B cell (primary cell): ENCODE results near the gene GNAI2. TPM values are rescaled to one million over a fixed set of nuclear protein-coding genes. Genes with fewer than 3 reads are reported as not detected.
A peak's percentile ranks its signal among the peaks of the same experiment; 100 is the strongest.

Experiments
- ATAC-seq: fragments of 200-7000 bp; cut with Tn5 transposase; one replicate; pipeline ENCODE4 v1.10.0; 2021; ENCODE audit warnings: low read depth, mild to moderate bottlenecking, moderate number of reproducible peaks, moderate library complexity
- CTCF ChIA-PET: fragments of 350-600 bp; sonication (Branson Sonifier 250); formaldehyde crosslinking; loops from one replicate; lab custom pipeline; 2021; ENCODE audit warnings: antibody characterized with exemption, inconsistent platforms; lab: Charles Lee
- POLR2A ChIA-PET: fragments of 350-600 bp; sonication (Branson Sonifier 250); formaldehyde crosslinking; loops from one replicate; lab custom pipeline; 2021; ENCODE audit warnings: antibody characterized with exemption; lab: Charles Lee
- DNase-seq: peaks from one replicate; pipeline ENCODE4 v3.0.0; 2013
- H2AFZ ChIP-seq: 2 replicates; pipeline ENCODE4 v1.6.1; 2012; ENCODE audit warnings: mild to moderate bottlenecking, low read depth, low read length; ENCODE audit not compliant: insufficient read depth, poor library complexity, severe bottlenecking
- H3K27ac ChIP-seq, 2 donors: 1 replicate in 1 of 2; 2 replicates in 1 of 2; pipeline ENCODE4 v1.5.1; 2012 to 2013; ENCODE audit warnings: low read length in 2 of 2, mild to moderate bottlenecking in 2 of 2, moderate library complexity in 1 of 2
- H3K27me3 ChIP-seq, 4 experiments: fragments of 200-600 bp in 1 of 4; sonication (generic) in 1 of 4; replicated peaks in 1 of 4; 1 replicate in 2 of 4; 2 replicates in 2 of 4; pipeline versions ENCODE4 v1.6.1 to v1.7.0; 2013 to 2016; ENCODE audit warnings: low read length in 3 of 4, mild to moderate bottlenecking in 2 of 4, mixed read lengths in 1 of 4, moderate library complexity in 1 of 4; ENCODE audit not compliant: insufficient read depth in 4 of 4, control insufficient read depth in 3 of 4; ENCODE audit errors: control extremely low read depth in 1 of 4
- H3K36me3 ChIP-seq, 2 experiments: replicated peaks in 1 of 2; 1 replicate in 1 of 2; 2 replicates in 1 of 2; pipeline versions ENCODE4 v1.6.1 to v1.7.1; 2013; ENCODE audit warnings: low read length in 1 of 2; ENCODE audit not compliant: insufficient read depth in 2 of 2, control insufficient read depth in 1 of 2; ENCODE audit errors: control extremely low read depth in 1 of 2, extremely low read depth in 1 of 2
- H3K4me1 ChIP-seq, 2 donors: fragments of 200-600 bp in 1 of 2; sonication (generic) in 1 of 2; 1 replicate in 1 of 2; 2 replicates in 1 of 2; pipeline versions ENCODE4 v1.5.1 to v1.6.1; 2013 to 2017; ENCODE audit warnings: low read length in 2 of 2; ENCODE audit not compliant: control insufficient read depth in 2 of 2, insufficient read depth in 2 of 2
- H3K4me2 ChIP-seq: replicated peaks from 2 replicates; pipeline ENCODE3; 2012; ENCODE audit warnings: mild to moderate bottlenecking, low read depth, low read length; ENCODE audit not compliant: poor library complexity, severe bottlenecking
- H3K4me3 ChIP-seq, 5 experiments: fragments of 200-600 bp in 1 of 5; sonication (generic) in 1 of 5; 1 replicate in 3 of 5; 2 replicates in 2 of 5; pipeline versions ENCODE4 v1.5.1 to v1.7.0; 2011 to 2016; ENCODE audit warnings: low read length in 4 of 5, mild to moderate bottlenecking in 4 of 5, low read depth in 2 of 5, control low read depth in 1 of 5, moderate library complexity in 1 of 5; ENCODE audit not compliant: insufficient read depth in 1 of 5; ENCODE audit errors: control extremely low read depth in 1 of 5, extremely low read depth in 1 of 5
- H3K79me2 ChIP-seq: fragments of 200-600 bp; sonication (generic); one replicate; pipeline ENCODE4 v1.6.0; 2016; ENCODE audit warnings: low read length; ENCODE audit not compliant: control insufficient read depth, insufficient read depth
- H3K9ac ChIP-seq: fragments of 200-600 bp; sonication (generic); 2 replicates; pipeline ENCODE4 v1.6.1; 2017; ENCODE audit warnings: mild to moderate bottlenecking, low read length, moderate library complexity
- H3K9me3 ChIP-seq, 3 donors: one replicate each; pipeline versions ENCODE4 v1.6.1 to v1.7.1; 2013; ENCODE audit warnings: low read length in 2 of 3; ENCODE audit not compliant: control insufficient read depth in 2 of 3, insufficient read depth in 1 of 3; ENCODE audit errors: control extremely low read depth in 1 of 3
- H4K20me1 ChIP-seq: 2 replicates; pipeline ENCODE4 v1.6.0; 2012; ENCODE audit warnings: mild to moderate bottlenecking, low read length; ENCODE audit not compliant: insufficient read depth, control insufficient read depth, poor library complexity, severe bottlenecking
- H3K27ac Mint-ChIP-seq: one replicate; pipeline ENCODE4 v1.8.0; 2021; ENCODE audit warnings: mixed read lengths
- H3K27me3 Mint-ChIP-seq: one replicate; pipeline ENCODE4 v1.8.0; 2021; ENCODE audit warnings: mixed read lengths
- H3K4me1 Mint-ChIP-seq: one replicate; pipeline ENCODE4 v1.8.0; 2021; ENCODE audit warnings: mixed read lengths
- H3K4me3 Mint-ChIP-seq: one replicate; pipeline ENCODE4 v1.8.0; 2021; ENCODE audit warnings: mixed read lengths
- H3K9me3 Mint-ChIP-seq: one replicate; pipeline ENCODE4 v1.8.0; 2022; ENCODE audit warnings: mixed read lengths; ENCODE audit not compliant: insufficient read depth
- EZH2 ChIP-seq: IDR thresholded peaks from 2 replicates; pipeline ENCODE4 v1.6.1; 2012; ENCODE audit warnings: borderline replicate concordance, low read depth, mild to moderate bottlenecking, moderate library complexity, low read length; ENCODE audit not compliant: insufficient read depth, poor library complexity, severe bottlenecking
- WGBS: methylation state at CpG from one replicate; pipeline ENCODE4 v1.1.5; 2013; ENCODE audit warnings: missing lambda C conversion rate; ENCODE audit not compliant: insufficient coverage; 5-methylcytosine and 5-hydroxymethylcytosine counted together
- intact Hi-C: fragments of 100-400 bp; cut with micrococcal nuclease; formaldehyde crosslinking; loops from one replicate; pipeline ENCODE4 v1.10.0; 2022
- polyA plus RNA-seq: library from polyadenylated mRNA; depleted of rRNA; stranded (reverse); fragments of >200 nt; gene quantifications from 2 replicates; pipeline ENCODE4 v1.2.3, GENCODE V29; 2012
- total RNA-seq, 2 donors: library from RNA; stranded (reverse); fragments of 120-200 nt in 1 of 2; gene quantifications; 1 replicate in 1 of 2; 2 replicates in 1 of 2; pipeline versions ENCODE4 v1.2.3 to v1.2.4, GENCODE V29; 2013 to 2022
- TF ChIP-seq, protein P1 (sequence below): fragments of 200-600 bp; IDR thresholded peaks from one replicate; pipeline ENCODE4 v1.8.0; 2022; ENCODE audit warnings: antibody characterized with exemption, mild to moderate bottlenecking

Gene GNAI2
- total and polyA plus RNA-seq, 2 donors (not counting 1 experiment from before 2014, with no cell fraction given): 302 to 491 TPM

DNA sequence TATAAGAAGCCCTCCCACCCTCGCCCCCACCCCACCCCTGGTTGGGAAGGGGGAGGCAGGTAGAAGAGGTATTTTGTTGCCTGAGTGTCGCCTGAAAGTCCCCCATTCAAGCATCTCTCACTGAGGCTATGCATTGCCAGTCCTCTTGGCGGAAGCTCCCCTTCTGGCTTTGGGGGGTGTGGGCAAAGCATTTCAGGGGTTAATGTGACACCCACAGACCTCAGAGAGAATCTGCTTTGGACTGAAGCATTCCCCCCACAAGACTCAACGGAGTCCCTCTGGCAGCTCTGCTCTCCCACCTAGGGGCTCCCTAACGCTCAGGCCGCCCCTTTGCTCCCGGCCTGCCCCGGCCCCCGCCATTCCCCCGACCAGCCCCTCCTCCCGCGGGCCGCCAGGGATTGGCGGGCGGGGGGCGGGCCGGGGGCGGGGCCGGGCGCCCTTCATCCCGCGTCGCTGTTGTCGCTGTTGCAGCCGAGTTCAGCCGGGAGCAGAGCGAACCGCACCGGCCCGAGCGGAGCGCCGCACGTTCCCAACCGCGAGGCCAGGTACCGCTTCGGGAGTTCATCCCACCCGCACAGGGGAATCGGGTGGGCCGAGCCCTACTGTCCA lies 31.1 kb upstream of the GNAI2 start, which contains the start of gene SLC38A3:
Gene SLC38A3 (plus strand): TSS at position 468 of the 609 bp plus-strand sequence. CDS start 8,929 bp downstream, outside the sequence.
- Histone ChIP-seq H3K27ac (no peak within 1 kb of the TSS), H2AFZ (peak within 1 kb of the TSS; percentile 56), H3K9me3 (peaks cover 0 to 14% (median 0%) of the 10 kb centered on the region in 3 donors), H3K4me2 (peak within 1 kb of the TSS; percentile 74), H3K36me3 (no peaks in the 10 kb centered on the region), H3K79me2 (no peaks in the 10 kb centered on the region), H3K9ac (no peak within 1 kb of the TSS), H4K20me1 (no peaks in the 10 kb centered on the region), H3K4me3 (peak within 1 kb of the TSS in 3 of 5 experiments; percentile 9 to 25 (median 10)), H3K27me3 (peaks cover 0 to 63% (median 26%) of the 10 kb centered on the region in 4 experiments), H3K4me1 (peaks cover 15 to 23% of the 10 kb centered on the region in 2 donors)
- peak within 1 kb of the TSS; percentile 47 for H3K4me3 Mint-ChIP-seq
- H3K27me3 Mint-ChIP-seq: peaks cover 45% of the 10 kb centered on the region
- intact Hi-C loops: no loop called here
- peaks cover 2% of the 10 kb centered on the region for H3K4me1 Mint-ChIP-seq
- no peak within 1 kb of the TSS for H3K27ac Mint-ChIP-seq
- WGBS: 2% methylated on average over 34 of the region's 41 CpGs
- ChIA-PET POLR2A (no interaction called here), CTCF (interaction anchor here (0.5 to 4.3 kb wide), 2 partner anchors 10 to 151 kb away, joined by 4 to 27 read pairs; no protein-coding TSS in a partner anchor)
- ATAC-seq (peak; percentile 32), DNase-seq (no peak)
- no peak for TF ChIP-seq EZH2
- TF ChIP-seq, protein P1, sequence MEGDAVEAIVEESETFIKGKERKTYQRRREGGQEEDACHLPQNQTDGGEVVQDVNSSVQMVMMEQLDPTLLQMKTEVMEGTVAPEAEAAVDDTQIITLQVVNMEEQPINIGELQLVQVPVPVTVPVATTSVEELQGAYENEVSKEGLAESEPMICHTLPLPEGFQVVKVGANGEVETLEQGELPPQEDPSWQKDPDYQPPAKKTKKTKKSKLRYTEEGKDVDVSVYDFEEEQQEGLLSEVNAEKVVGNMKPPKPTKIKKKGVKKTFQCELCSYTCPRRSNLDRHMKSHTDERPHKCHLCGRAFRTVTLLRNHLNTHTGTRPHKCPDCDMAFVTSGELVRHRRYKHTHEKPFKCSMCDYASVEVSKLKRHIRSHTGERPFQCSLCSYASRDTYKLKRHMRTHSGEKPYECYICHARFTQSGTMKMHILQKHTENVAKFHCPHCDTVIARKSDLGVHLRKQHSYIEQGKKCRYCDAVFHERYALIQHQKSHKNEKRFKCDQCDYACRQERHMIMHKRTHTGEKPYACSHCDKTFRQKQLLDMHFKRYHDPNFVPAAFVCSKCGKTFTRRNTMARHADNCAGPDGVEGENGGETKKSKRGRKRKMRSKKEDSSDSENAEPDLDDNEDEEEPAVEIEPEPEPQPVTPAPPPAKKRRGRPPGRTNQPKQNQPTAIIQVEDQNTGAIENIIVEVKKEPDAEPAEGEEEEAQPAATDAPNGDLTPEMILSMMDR: no peak
- no peaks in the 10 kb centered on the region for H3K9me3 Mint-ChIP-seq
